Prostate gland (tissue), 2 donors: Measurements from ENCODE around the gene RSL24D1. TPM values are rescaled to one million over a fixed set of nuclear protein-coding genes. Genes with fewer than 3 reads are reported as not detected.
A peak's percentile ranks its signal among the peaks of the same experiment; 100 is the strongest.

ENCODE experiments used
- DNase-seq: peaks from one replicate; pipeline ENCODE4 v3.0.0-alpha.2; 2019; ENCODE audit warnings: low spot score
- H3K27ac ChIP-seq, 2 donors: fragments of 200-600 bp; sonication (generic); 2 replicates each; pipeline ENCODE4 v1.5.1; 2017 to 2019
- H3K27me3 ChIP-seq: fragments of 200-600 bp; sonication (generic); replicated peaks from 2 replicates; pipeline ENCODE4 v1.5.1; 2019; ENCODE audit not compliant: insufficient read depth
- H3K36me3 ChIP-seq, 2 donors: fragments of 200-600 bp; sonication (generic); 1 replicate in 1 of 2; 2 replicates in 1 of 2; pipeline versions ENCODE4 v1.5.1 to v1.8.1; 2017 to 2019
- H3K4me1 ChIP-seq: fragments of 200-600 bp; sonication (generic); replicated peaks from 2 replicates; pipeline ENCODE4 v1.5.1; 2019
- H3K4me3 ChIP-seq, 2 donors: fragments of 200-600 bp; sonication (generic); 2 replicates each; pipeline ENCODE4 v1.5.1; 2017 to 2019
- H3K9me3 ChIP-seq: fragments of 200-600 bp; sonication (generic); 2 replicates; pipeline ENCODE4 v1.5.1; 2017
- POLR2A ChIP-seq: fragments of 450-650 bp; IDR thresholded peaks from one replicate; pipeline ENCODE4 v1.6.1; 2016; ENCODE audit warnings: antibody characterized with exemption, mild to moderate bottlenecking
- POLR2AphosphoS5 ChIP-seq: sonication (generic); formaldehyde crosslinking; IDR thresholded peaks from one replicate; pipeline ENCODE4 v1.6.1; 2017; ENCODE audit warnings: antibody characterized with exemption
- WGBS: methylation state at CpG from one replicate; pipeline ENCODE4 v1.1.5; 2018; 5-methylcytosine and 5-hydroxymethylcytosine counted together
- intact Hi-C: fragments of 100-400 bp; cut with DNase I; formaldehyde crosslinking; loops from one replicate; pipeline ENCODE4 v1.14.2; 2022
- total RNA-seq, 2 donors: library from RNA; depleted of rRNA; stranded (reverse); fragments of >200 nt; gene quantifications; one replicate each; pipeline ENCODE4 v1.1.0, GENCODE V29; 2016
- TF ChIP-seq, protein P1 (sequence below), 4 experiments: fragments of 200-600 bp in 2 of 4; fragments of 450-650 bp in 2 of 4; sonication (generic) in 2 of 4; IDR thresholded peaks; 1 replicate in 3 of 4; 2 replicates in 1 of 4; pipeline ENCODE4 v1.5.1; 2016 to 2019; ENCODE audit warnings: antibody characterized with exemption in 4 of 4, mild to moderate bottlenecking in 2 of 4, moderate library complexity in 2 of 4

RSL24D1 gene
- total RNA-seq, 2 donors from 2014 or later = 51.5 to 64.0 TPM

DNA sequence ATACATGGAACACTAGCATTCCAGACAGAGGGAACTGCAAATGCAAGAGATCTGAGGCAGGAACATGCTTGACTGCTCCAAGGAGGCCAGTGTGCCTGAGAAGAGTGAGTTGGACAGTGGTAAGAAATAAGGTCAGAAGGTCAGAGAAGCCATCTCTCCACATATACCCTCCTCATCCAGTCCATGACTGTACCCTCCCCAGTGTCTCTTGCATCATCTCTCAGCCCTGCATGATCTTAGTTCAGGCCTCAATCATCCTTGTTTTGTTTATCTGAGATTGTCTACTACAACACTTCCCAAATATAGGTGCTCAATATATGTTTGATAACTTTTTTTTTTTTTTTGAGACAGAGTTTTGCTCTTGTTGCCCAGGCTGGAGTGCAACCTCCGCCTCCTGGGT, 5.5 kb upstream of the RSL24D1 start:
- no peaks in the 10 kb centered on the region for H3K9me3 ChIP-seq

DNA sequence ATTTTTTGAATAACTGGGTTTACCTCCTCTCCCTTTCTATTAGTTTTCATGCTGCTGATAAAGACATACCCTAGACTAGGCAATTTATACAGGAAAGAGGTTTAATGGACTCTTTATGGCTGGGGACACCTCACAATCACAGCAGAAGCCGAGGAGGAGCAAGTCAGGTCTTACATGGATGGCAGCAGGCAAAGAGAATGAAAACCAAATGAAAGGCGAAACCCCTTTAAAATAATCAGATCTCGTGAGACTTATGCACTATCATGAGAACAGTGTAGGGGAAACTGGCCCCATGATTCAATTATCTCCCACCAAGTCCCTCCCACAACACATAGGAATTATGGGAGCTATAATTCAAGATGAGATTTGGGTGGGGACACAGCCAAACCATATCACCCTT, 2.0 kb upstream of the RSL24D1 start:
- Histone ChIP-seq H3K4me3 (no peak overlapping the region), H3K27me3 (no peaks in the 10 kb centered on the region), H3K36me3 (no peaks in the 10 kb centered on the region), H3K4me1 (no peaks in the 10 kb centered on the region), H3K9me3 (no peaks in the 10 kb centered on the region), H3K27ac (no peak overlapping the region)
- intact Hi-C loops = no loop called here
- TF ChIP-seq POLR2AphosphoS5 (no peak), POLR2A (no peak)
- TF ChIP-seq, protein P1, sequence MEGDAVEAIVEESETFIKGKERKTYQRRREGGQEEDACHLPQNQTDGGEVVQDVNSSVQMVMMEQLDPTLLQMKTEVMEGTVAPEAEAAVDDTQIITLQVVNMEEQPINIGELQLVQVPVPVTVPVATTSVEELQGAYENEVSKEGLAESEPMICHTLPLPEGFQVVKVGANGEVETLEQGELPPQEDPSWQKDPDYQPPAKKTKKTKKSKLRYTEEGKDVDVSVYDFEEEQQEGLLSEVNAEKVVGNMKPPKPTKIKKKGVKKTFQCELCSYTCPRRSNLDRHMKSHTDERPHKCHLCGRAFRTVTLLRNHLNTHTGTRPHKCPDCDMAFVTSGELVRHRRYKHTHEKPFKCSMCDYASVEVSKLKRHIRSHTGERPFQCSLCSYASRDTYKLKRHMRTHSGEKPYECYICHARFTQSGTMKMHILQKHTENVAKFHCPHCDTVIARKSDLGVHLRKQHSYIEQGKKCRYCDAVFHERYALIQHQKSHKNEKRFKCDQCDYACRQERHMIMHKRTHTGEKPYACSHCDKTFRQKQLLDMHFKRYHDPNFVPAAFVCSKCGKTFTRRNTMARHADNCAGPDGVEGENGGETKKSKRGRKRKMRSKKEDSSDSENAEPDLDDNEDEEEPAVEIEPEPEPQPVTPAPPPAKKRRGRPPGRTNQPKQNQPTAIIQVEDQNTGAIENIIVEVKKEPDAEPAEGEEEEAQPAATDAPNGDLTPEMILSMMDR (IDR thresholded peaks at IDR 0.05) = no peak
- 92% methylated on average over 3 of the region's 3 CpGs for WGBS
- DNase-seq = no peak

More for the DNA sequence above, 5.5 kb upstream of the RSL24D1 start:
- Histone ChIP-seq H3K27me3 (no peaks in the 10 kb centered on the region), H3K27ac (no peak overlapping the region), H3K4me3 (no peak overlapping the region), H3K36me3 (no peaks in the 10 kb centered on the region), H3K4me1 (no peaks in the 10 kb centered on the region)
- WGBS = 89% methylated on average over 1 of the region's 1 CpG
- DNase-seq = no peak
- intact Hi-C loops = no loop called here
- no peak for TF ChIP-seq POLR2A
- no peak for TF ChIP-seq POLR2AphosphoS5
- TF ChIP-seq, protein P1 (IDR thresholded peaks at IDR 0.05) = no peak

DNA sequence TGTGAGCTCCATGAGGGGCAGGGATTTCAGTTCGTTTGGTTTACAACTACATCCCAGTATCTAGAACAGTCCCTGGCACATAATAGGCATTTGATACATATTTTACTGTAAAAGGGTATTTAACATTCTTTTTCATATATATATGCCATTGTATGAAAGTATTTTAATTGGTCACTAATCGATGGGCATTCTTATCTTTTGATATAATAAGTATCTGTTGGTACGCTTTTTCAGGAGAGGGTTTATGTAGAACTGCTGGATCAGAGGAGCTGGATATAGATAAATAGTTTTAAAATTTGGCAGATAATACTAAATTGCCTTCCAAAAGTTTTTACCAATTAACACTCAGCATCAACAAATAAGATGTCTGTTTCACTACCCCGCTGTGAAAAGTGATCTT, 978 bp upstream of the RSL24D1 start:
- TF ChIP-seq, protein P1 (IDR thresholded peaks at IDR 0.05) = no peak
- TF ChIP-seq POLR2A (no peak), POLR2AphosphoS5 (no peak)

DNA sequence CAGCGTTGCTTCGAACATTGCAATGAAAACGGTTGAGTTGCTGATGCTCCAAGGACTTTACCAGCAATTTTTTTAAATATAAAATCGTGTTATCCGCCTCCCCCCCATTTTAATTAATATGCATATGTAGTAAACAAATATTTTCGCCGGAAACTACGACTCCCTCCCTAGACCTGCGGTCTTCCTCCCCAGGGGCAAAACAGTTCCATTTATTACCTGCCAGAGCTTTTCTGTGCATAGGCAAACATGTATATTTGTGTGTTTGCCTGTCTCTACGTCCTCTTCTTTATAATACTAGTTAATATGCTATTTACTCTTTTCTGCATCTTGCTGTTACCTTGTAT, 593 bp upstream of the RSL24D1 start:
- intact Hi-C loops = no loop called here
- no peak for DNase-seq
- WGBS = 0% methylated on average over 10 of the region's 10 CpGs

More for the DNA sequence above, 978 bp upstream of the RSL24D1 start:
- H3K9me3 ChIP-seq = no peaks in the 10 kb centered on the region
- H3K4me3 ChIP-seq = peak overlapping the region; percentile 65 to 88
- no peaks in the 10 kb centered on the region for H3K4me1 ChIP-seq
- WGBS = 46% methylated on average over 4 of the region's 4 CpGs
- DNase-seq = no peak
- no peaks in the 10 kb centered on the region for H3K36me3 ChIP-seq
- no peaks in the 10 kb centered on the region for H3K27me3 ChIP-seq
- intact Hi-C loops = no loop called here
- peak overlapping the region; percentile 84 to 92 for H3K27ac ChIP-seq

DNA sequence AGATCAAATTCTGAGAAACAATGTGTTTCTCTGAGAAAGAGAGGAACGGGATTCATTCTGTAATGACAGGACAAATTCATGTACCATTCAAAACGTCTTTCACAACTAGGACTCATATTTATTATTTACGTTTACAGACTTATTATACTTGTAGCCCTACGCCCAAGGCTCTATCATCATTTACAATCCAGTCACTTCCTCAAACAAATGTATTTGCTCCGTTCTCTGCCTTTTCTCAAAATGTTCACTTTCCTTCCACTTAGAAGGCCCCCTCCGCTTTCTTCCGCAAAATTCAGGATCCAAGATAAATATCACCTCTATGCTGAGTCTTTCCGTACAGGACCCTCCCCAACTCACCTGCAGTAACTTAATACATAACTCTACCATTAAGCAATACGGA, 745 bp downstream of the RSL24D1 start:
- H3K4me1 ChIP-seq = no peaks in the 10 kb centered on the region
- intact Hi-C loops = no loop called here
- H3K9me3 ChIP-seq = no peaks in the 10 kb centered on the region
- DNase-seq = no peak
- TF ChIP-seq POLR2AphosphoS5 (no peak), POLR2A (no peak)
- TF ChIP-seq, protein P1 (IDR thresholded peaks at IDR 0.05) = no peak
- H3K36me3 ChIP-seq = no peaks in the 10 kb centered on the region
- peak overlapping the region; percentile 84 to 92 for H3K27ac ChIP-seq
- WGBS = 2% methylated on average over 9 of the region's 9 CpGs
- peak overlapping the region; percentile 65 to 88 for H3K4me3 ChIP-seq
- no peaks in the 10 kb centered on the region for H3K27me3 ChIP-seq

More for the DNA sequence above, 593 bp upstream of the RSL24D1 start:
- Histone ChIP-seq H3K36me3 (no peaks in the 10 kb centered on the region), H3K27me3 (no peaks in the 10 kb centered on the region), H3K9me3 (no peaks in the 10 kb centered on the region), H3K27ac (peak overlapping the region; percentile 84 to 92), H3K4me3 (peak overlapping the region; percentile 65 to 88), H3K4me1 (no peaks in the 10 kb centered on the region)
- TF ChIP-seq POLR2AphosphoS5 (no peak), POLR2A (no peak)
- TF ChIP-seq, protein P1 (IDR thresholded peaks at IDR 0.05) = no peak
